Tibial nerve (tissue), 4 donors: Measurements from ENCODE around the gene CHST14. TPM values are rescaled to one million over a fixed set of nuclear protein-coding genes. Genes with fewer than 3 reads are reported as not detected.

Experiments
- total RNA-seq, 4 donors: library from RNA; depleted of rRNA; stranded (reverse); fragments of >200 nt; gene quantifications; one replicate each; pipeline ENCODE4 v1.1.0, GENCODE V29; 2016

Gene CHST14
- total RNA-seq, 4 donors from 2014 or later, result 5.7 to 27.8 (median 15.4) TPM

Other genes with a start within 250 kb of the CHST14 start
- gene PAK6, start 231.9 kb upstream of the CHST14 start, total RNA-seq, result 1 to 10 TPM in 1 of 4 donors, under 1 TPM in 1, not detected in 2; 0.84 to 2.0 TPM
- not detected for gene ANKRD63, start 187.9 kb upstream of the CHST14 start, total RNA-seq
- gene PLCB2, start 163.0 kb upstream of the CHST14 start, total RNA-seq, result 10 to 100 TPM; 14.9 to 42.3 (median 17.0) TPM
- 10 to 100 TPM; 13.8 to 25.9 (median 20.5) TPM for gene INAFM2, start 147.3 kb upstream of the CHST14 start, total RNA-seq
- 10 to 100 TPM; 19.3 to 22.8 (median 21.2) TPM for gene CCDC9B, start 130.0 kb upstream of the CHST14 start, total RNA-seq
- gene PHGR1, start 120.0 kb upstream of the CHST14 start, total RNA-seq, result not detected
- under 1 TPM; under 0.01 to 0.22 (median 0.10) TPM for gene DISP2, start 112.8 kb upstream of the CHST14 start, total RNA-seq
- 1 to 10 TPM; 3.3 to 7.1 (median 4.2) TPM for gene KNSTRN, start 88.3 kb upstream of the CHST14 start, total RNA-seq
- 10 to 100 TPM; 62.8 to 88.6 (median 76.7) TPM for gene IVD, start 65.2 kb upstream of the CHST14 start, total RNA-seq
- 10 to 100 TPM; 12.3 to 25.5 (median 16.2) TPM for gene BAHD1, start 30.0 kb upstream of the CHST14 start, total RNA-seq
- 10 to 100 TPM; 21.6 to 43.9 (median 33.0) TPM for gene CCDC32, start 94.1 kb downstream of the CHST14 start, total RNA-seq
- gene RPUSD2, start 98.3 kb downstream of the CHST14 start, total RNA-seq, result 10 to 100 TPM in 1 of 4 donors, 1 to 10 TPM in 3; 4.3 to 11.4 (median 8.3) TPM
- gene KNL1, start 123.3 kb downstream of the CHST14 start, total RNA-seq, result 1 to 10 TPM in 2 of 4 donors, under 1 TPM in 2; under 0.01 to 1.3 (median 0.99) TPM
- under 1 TPM in 2 of 4 donors, not detected in 2; 0.42 to 0.59 TPM for gene RAD51, start 224.2 kb downstream of the CHST14 start, total RNA-seq